BLaER1 treated with 17β-estradiol and CSF1 and Interleukin-3, amounts not matched to agents 10 nM and 100 nM (cell line): ENCODE results near the gene WDFY2.
A peak's percentile ranks its signal among the peaks of the same experiment; 100 is the strongest.
"Not testable (repeated sequence)": the region's sequence is repeated elsewhere in the genome, so short reads cannot be mapped to it uniquely, and the experiment has no call there.

ENCODE experiments used
- H3K27ac ChIP-seq, 11 experiments: shearing (Covaris generic); formaldehyde crosslinking; 2 replicates each; pipeline ENCODE4 v1.8.1; 2022
- H3K27me3 ChIP-seq, 11 experiments: shearing (Covaris generic); formaldehyde crosslinking; 2 replicates each; pipeline ENCODE4 v1.8.1; 2022
- H3K36me3 ChIP-seq, 11 experiments: shearing (Covaris generic); formaldehyde crosslinking; 2 replicates each; pipeline ENCODE4 v1.8.1; 2022
- H3K4me1 ChIP-seq, 10 experiments: shearing (Covaris generic); formaldehyde crosslinking; 2 replicates each; pipeline ENCODE4 v1.8.1; 2022
- H3K4me2 ChIP-seq, 11 experiments: shearing (Covaris generic); formaldehyde crosslinking; 2 replicates each; pipeline ENCODE4 v1.8.1; 2022
- H3K4me3 ChIP-seq, 10 experiments: shearing (Covaris generic); formaldehyde crosslinking; 2 replicates each; pipeline ENCODE4 v1.8.1; 2022
- H3K9ac ChIP-seq, 11 experiments: shearing (Covaris generic); formaldehyde crosslinking; 2 replicates each; pipeline ENCODE4 v1.8.1; 2022
- H3K9me3 ChIP-seq, 11 experiments: shearing (Covaris generic); formaldehyde crosslinking; replicated peaks in 1 of 11; 2 replicates each; pipeline ENCODE4 v1.8.1; 2022
- H4K20me1 ChIP-seq, 11 experiments: shearing (Covaris generic); formaldehyde crosslinking; 2 replicates each; pipeline ENCODE4 v1.8.1; 2022
- Cebpa-rat ChIP-seq, 11 experiments: shearing (Covaris generic); IDR thresholded peaks; 2 replicates each; pipeline ENCODE4 v1.8.1; 2022

WDFY2 gene

GRCh38 chr13:51689663-51689996 is 105.4 kb downstream of the WDFY2 start:
- peaks cover 0 to 20% (median 0%) of the 10 kb centered on the region in 11 experiments; a peak in 5 of 22 replicates for H3K36me3 ChIP-seq
- H3K27me3 ChIP-seq = no peaks in the 10 kb centered on the region
- no peak overlapping the region for H3K27ac ChIP-seq
- H4K20me1 ChIP-seq = peaks cover 0 to 37% (median 0%) of the 10 kb centered on the region in 11 experiments; a peak in 5 of 22 replicates
- no peak overlapping the region for H3K4me2 ChIP-seq
- TF ChIP-seq Cebpa-rat (IDR thresholded peaks at IDR 0.05) = no peak
- H3K9me3 ChIP-seq = no peaks in the 10 kb centered on the region
- H3K4me3 ChIP-seq = no peak overlapping the region
- H3K9ac ChIP-seq = no peak overlapping the region
- peaks cover 0 to 8% (median 0%) of the 10 kb centered on the region in 10 experiments; a peak in 2 of 20 replicates for H3K4me1 ChIP-seq

GRCh38 chr13:51695677-51696076 is 111.4 kb downstream of the WDFY2 start:
- not testable (repeated sequence) for H3K4me3 ChIP-seq, H3K27me3 ChIP-seq, H3K27ac ChIP-seq, H3K4me2 ChIP-seq, H3K4me1 ChIP-seq, H3K9ac ChIP-seq
- H3K36me3 ChIP-seq = peaks cover 0 to 13% (median 4%) of the 10 kb centered on the region in 11 experiments; a peak in 6 of 22 replicates
- H3K9me3 ChIP-seq = peaks cover 0 to 10% (median 0%) of the 10 kb centered on the region in 11 experiments; a peak in 3 of 22 replicates
- peaks cover 0 to 21% (median 0%) of the 10 kb centered on the region in 11 experiments; a peak in 5 of 22 replicates for H4K20me1 ChIP-seq

- H3K4me2 ChIP-seq = no peak overlapping the region
- H3K9me3 ChIP-seq = peaks cover 0 to 10% (median 0%) of the 10 kb centered on the region in 11 experiments; a peak in 3 of 22 replicates
- TF ChIP-seq Cebpa-rat (IDR thresholded peaks at IDR 0.05) = no peak
- H3K9ac ChIP-seq = no peak overlapping the region
- no peak overlapping the region for H3K27ac ChIP-seq
- H3K4me3 ChIP-seq = no peak overlapping the region
- no peaks in the 10 kb centered on the region for H3K27me3 ChIP-seq
- H4K20me1 ChIP-seq = peaks cover 0 to 24% (median 0%) of the 10 kb centered on the region in 11 experiments; a peak in 5 of 22 replicates
- no peaks in the 10 kb centered on the region for H3K4me1 ChIP-seq
- peaks cover 0 to 13% (median 4%) of the 10 kb centered on the region in 11 experiments; a peak in 6 of 22 replicates for H3K36me3 ChIP-seq
Observed at GRCh38 chr13:51697181-51697580, 112.9 kb downstream of the WDFY2 start.

GRCh38 chr13:51697855-51698254 is 113.6 kb downstream of the WDFY2 start:
- no peak for TF ChIP-seq Cebpa-rat (IDR thresholded peaks at IDR 0.05)
- H3K9me3 ChIP-seq = peaks cover 0 to 10% (median 0%) of the 10 kb centered on the region in 11 experiments; a peak in 3 of 22 replicates
- H3K4me3 ChIP-seq = no peak overlapping the region
- no peak overlapping the region for H3K9ac ChIP-seq
- H4K20me1 ChIP-seq = peaks cover 0 to 31% (median 0%) of the 10 kb centered on the region in 11 experiments; a peak in 5 of 22 replicates
- no peaks in the 10 kb centered on the region for H3K27me3 ChIP-seq
- H3K4me1 ChIP-seq = no peaks in the 10 kb centered on the region
- H3K27ac ChIP-seq = no peak overlapping the region
- H3K4me2 ChIP-seq = no peak overlapping the region
- peaks cover 0 to 15% (median 4%) of the 10 kb centered on the region in 11 experiments; a peak in 7 of 22 replicates for H3K36me3 ChIP-seq

- no peak overlapping the region for H3K4me2 ChIP-seq
- peaks cover 0 to 36% (median 0%) of the 10 kb centered on the region in 11 experiments; a peak in 5 of 22 replicates for H4K20me1 ChIP-seq
- H3K9ac ChIP-seq = no peak overlapping the region
Observed at GRCh38 chr13:51698352-51698751, 114.1 kb downstream of the WDFY2 start.

GRCh38 chr13:51704399-51705313 is 120.4 kb downstream of the WDFY2 start:
- peaks cover 0 to 32% (median 0%) of the 10 kb centered on the region in 11 experiments; a peak in 3 of 22 replicates for H4K20me1 ChIP-seq
- H3K9me3 ChIP-seq = peaks cover 0 to 3% (median 0%) of the 10 kb centered on the region in 11 experiments; a peak in 3 of 22 replicates
- H3K4me2 ChIP-seq = no peak overlapping the region
- no peak overlapping the region for H3K9ac ChIP-seq
- H3K4me1 ChIP-seq = peaks cover 0 to 17% (median 0%) of the 10 kb centered on the region in 10 experiments; a peak in 3 of 20 replicates
- peaks cover 3 to 63% (median 15%) of the 10 kb centered on the region in 11 experiments; a peak in 13 of 22 replicates for H3K36me3 ChIP-seq
- TF ChIP-seq Cebpa-rat (IDR thresholded peaks at IDR 0.05) = no peak
- H3K27me3 ChIP-seq = no peaks in the 10 kb centered on the region
- H3K4me3 ChIP-seq = no peak overlapping the region
- no peak overlapping the region; a peak in 1 of 22 replicates for H3K27ac ChIP-seq

More at GRCh38 chr13:51698352-51698751, 114.1 kb downstream of the WDFY2 start:
- H3K27me3 ChIP-seq = no peaks in the 10 kb centered on the region
- H3K4me1 ChIP-seq = no peaks in the 10 kb centered on the region
- TF ChIP-seq Cebpa-rat (IDR thresholded peaks at IDR 0.05) = no peak
- H3K36me3 ChIP-seq = peaks cover 0 to 20% (median 5%) of the 10 kb centered on the region in 11 experiments; a peak in 9 of 22 replicates
- no peak overlapping the region for H3K27ac ChIP-seq
- peaks cover 0 to 10% (median 0%) of the 10 kb centered on the region in 11 experiments; a peak in 3 of 22 replicates for H3K9me3 ChIP-seq
- no peak overlapping the region for H3K4me3 ChIP-seq

- Histone ChIP-seq H3K9ac (no peak overlapping the region), H3K9me3 (peaks cover 0 to 4% (median 0%) of the 10 kb centered on the region in 11 experiments; a peak in 5 of 22 replicates), H3K4me2 (no peak overlapping the region), H3K4me3 (no peak overlapping the region), H3K4me1 (peaks cover 0 to 17% (median 0%) of the 10 kb centered on the region in 10 experiments; a peak in 3 of 20 replicates), H3K27ac (no peak overlapping the region), H4K20me1 (peaks cover 0 to 22% (median 0%) of the 10 kb centered on the region in 11 experiments; a peak in 3 of 22 replicates), H3K36me3 (peaks cover 3 to 58% (median 15%) of the 10 kb centered on the region in 11 experiments; a peak in 12 of 22 replicates), H3K27me3 (no peaks in the 10 kb centered on the region)
- TF ChIP-seq Cebpa-rat (IDR thresholded peaks at IDR 0.05) = no peak
Observed at GRCh38 chr13:51707461-51707860, 123.2 kb downstream of the WDFY2 start.

GRCh38 chr13:51713807-51714206 is 129.5 kb downstream of the WDFY2 start:
- Histone ChIP-seq H3K4me3 (no peak overlapping the region), H3K4me2 (0 out of 22 replicates have a peak overlapping the region, but pooled peaks of 1 of the 11 experiments have one; percentile 9), H3K9ac (no peak overlapping the region), H3K9me3 (peaks cover 0 to 4% (median 0%) of the 10 kb centered on the region in 11 experiments; a peak in 5 of 22 replicates), H3K27ac (peak overlapping the region in 2 of 11 experiments; percentile 54 to 59; a peak in 2 of 22 replicates), H3K36me3 (peaks cover 0 to 31% (median 3%) of the 10 kb centered on the region in 11 experiments; a peak in 9 of 22 replicates), H3K27me3 (no peaks in the 10 kb centered on the region), H3K4me1 (peaks cover 0 to 17% (median 0%) of the 10 kb centered on the region in 10 experiments; a peak in 7 of 20 replicates), H4K20me1 (peaks cover 0 to 5% (median 0%) of the 10 kb centered on the region in 11 experiments; a peak in 2 of 22 replicates)
- TF ChIP-seq Cebpa-rat (IDR thresholded peaks at IDR 0.05) = no peak
